HuH-7.5 (cell line): ENCODE data around the gene GP9.
"Not testable (repeated sequence)": the region's sequence is repeated elsewhere in the genome, so short reads cannot be mapped to it uniquely, and the experiment has no call there.

Experiments used
- DNase-seq: peaks from one replicate; pipeline ENCODE4 v3.0.0; 2011; ENCODE audit warnings: low spot score

GP9 gene

DNA sequence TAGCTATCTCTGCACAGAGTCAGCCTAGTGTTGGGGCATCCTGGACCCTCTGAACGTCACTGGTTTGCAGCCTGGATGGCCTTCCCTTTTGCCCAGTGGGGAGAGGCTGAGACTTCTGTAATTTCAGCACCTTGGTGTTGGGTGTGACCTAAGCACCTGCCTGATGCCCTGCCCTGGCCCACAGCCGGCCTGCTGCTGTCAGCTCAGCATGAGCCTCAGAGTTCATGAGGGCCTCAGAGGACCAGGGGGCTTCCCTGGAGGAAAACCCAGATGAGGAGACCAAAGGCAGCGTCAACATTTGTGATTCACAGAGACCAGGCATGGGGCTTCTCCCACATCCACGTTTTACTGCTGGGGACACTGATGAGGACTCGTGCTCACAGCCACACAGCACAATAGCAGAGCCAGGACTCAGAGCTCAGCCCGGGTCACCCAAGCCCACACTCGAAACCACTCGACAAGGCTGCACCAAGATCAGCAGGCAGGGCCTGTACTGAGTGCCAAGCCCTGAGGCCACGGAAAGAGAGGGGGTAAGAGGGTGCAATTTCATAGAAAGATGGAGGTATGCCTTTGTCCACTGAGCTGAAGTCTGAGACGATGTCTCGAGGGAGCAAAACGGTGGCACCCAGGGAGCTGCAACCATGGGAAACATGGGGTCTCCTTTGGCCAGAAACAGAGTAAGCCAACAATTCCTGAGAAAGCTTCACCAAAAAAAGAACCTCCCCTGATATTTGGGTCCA, 9.9 kb upstream of the GP9 start:
- DNase-seq: no peak

DNA sequence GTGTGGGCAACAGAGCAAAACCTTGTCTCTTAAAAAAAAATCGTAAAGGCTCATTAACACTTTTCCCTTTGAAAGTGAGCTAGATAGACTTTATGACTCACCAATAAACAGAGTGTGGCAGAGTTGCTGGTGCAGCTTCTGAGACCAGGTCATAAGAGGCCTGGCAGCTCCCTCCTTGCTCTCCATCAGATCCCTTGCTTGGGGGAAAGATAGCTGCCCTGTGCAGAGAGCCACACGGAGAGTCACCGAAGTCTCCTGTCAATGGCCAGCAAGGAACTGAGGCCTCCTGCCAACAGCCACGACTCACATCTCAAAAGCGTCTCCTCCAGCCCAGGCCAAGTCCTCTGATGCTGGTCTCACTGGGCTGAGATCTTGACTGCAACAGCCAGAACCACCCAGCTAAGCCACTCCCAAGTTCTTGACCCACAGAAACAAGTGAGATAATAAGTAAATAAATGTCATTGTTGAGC, 8.7 kb upstream of the GP9 start:
- no peak for DNase-seq

DNA sequence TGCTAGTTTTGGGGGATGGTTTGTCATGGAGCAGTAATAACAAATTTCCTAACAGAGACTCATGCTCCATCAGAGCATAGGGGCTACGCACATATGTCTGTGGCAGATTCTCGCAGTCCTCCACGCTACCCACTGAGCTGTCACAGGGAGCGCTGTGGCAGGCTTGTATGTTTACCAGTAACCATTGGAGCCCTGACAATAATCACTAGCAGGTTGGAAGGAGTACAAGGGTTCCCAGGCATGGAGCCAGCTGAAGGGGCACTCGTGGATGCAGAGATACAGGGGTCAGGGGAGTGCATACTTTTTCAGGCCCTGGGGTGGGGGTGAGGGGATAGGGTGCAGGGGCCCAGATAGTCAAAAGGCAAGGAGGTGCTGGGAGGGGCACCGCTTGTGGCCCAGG, 7.9 kb upstream of the GP9 start:
- DNase-seq: no peak

DNA sequence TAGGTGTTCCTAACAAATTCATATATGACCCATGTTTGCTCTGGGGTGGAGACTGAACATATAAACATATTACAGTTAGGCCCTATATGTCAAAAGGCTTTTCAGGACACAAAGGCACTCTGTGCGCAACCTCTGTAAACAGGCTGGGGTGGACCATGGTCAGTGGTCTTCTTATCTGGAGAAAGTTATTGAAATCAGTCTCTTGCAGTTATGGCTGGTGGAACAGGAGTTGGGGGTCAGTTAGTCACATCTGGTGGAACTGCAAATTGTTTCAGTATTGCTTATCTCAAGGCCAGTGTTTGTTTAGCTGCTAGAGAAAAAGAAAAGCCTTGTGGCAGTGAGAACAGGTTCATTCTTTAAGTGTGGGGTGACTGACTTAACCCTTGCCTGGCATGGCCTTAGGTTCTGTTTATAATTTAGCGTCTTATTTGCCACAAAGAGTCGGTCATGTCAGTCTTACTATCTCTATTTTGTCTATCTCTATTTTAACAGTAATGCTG, 5.9 kb upstream of the GP9 start:
- DNase-seq: peak; percentile 59

DNA sequence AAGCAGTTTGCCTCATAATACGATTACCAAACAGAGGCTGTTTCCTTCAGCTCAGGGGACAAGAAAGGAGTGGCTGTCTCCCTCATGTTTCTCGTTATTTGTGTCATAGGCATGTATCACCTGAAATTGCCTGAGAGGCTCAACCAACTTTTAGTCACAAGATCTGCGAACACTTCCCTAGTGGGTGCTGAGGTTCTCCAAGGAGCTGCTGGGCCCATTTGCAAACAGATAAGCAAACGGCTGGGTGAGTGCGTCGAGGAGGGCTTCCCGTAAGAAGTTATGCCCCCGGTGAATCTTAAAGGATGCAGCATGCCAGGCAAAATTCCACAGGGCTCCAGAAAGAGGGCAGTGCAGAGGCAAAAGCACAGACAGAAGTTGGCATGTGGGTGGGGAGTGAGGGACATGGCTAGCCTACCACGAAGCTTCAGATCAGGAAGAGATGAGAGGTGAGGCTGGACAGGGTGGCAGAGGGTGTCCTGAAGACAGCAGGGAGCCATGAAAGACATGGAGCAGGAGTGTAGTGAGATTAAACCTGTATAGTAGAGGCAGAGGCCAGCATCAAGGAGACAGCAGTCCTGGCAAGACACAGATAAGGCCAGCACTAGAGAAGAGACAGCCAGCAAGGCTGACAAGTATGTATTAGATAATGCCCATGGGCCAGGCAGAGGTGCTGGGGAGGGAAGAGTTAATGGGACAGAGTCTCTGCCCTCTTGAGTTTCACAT, 4.0 kb upstream of the GP9 start:
- no peak for DNase-seq

DNA sequence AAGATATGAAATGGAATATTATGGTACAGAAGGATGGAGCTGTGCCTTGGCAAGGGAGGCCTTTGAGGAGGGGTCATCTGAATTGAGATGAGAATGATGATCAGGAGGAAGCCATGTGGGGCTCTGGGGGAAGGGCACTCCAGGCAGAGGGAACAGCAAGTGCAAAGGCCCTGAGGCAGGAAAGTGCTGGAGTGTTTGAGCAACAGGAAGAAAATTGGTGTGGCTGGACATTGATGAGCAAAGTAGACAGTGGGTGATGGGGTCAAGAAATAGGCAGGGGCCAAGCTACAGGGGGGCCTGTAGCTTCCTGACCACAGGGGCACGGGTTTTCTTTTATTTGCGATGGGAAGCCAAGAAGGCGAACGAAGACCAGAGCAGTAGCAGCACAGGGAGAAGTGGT, 3.3 kb upstream of the GP9 start:
- DNase-seq: no peak

DNA sequence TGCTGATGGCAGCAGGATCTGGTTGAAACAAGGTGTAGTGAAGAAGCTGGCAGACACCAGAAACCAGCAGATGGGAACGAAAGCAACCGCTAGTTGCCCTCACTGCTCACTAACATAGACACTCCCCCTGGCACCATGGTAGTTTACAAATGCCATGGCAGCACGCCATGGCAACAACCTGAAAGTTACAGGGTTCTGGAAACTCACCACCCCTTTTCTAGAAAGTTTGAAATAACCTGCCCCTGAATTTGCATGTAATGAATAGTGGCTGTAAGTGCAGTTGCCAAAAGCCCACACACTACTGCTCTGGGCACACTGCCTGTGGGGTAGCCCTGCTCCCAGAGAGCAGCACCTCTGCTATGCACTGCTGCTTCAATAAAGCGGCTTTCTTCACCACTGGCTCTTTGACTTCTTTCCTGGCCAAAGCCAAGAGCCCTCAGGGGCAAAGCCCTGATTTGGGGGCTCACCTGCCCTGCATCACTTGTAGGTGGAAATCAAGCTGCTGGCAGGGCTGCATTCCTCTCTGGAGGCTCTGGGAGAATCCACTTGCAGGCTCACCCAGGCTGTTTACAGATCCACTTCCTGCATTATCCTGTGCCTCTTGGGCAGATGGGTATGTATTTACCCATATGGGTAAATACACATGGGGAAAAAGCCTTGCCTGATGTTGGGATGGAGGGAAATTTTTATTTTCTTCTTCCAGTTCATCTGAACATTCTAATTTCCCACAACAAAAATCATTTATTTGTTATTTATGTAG, 2.0 kb upstream of the GP9 start:
- DNase-seq: no peak

DNA sequence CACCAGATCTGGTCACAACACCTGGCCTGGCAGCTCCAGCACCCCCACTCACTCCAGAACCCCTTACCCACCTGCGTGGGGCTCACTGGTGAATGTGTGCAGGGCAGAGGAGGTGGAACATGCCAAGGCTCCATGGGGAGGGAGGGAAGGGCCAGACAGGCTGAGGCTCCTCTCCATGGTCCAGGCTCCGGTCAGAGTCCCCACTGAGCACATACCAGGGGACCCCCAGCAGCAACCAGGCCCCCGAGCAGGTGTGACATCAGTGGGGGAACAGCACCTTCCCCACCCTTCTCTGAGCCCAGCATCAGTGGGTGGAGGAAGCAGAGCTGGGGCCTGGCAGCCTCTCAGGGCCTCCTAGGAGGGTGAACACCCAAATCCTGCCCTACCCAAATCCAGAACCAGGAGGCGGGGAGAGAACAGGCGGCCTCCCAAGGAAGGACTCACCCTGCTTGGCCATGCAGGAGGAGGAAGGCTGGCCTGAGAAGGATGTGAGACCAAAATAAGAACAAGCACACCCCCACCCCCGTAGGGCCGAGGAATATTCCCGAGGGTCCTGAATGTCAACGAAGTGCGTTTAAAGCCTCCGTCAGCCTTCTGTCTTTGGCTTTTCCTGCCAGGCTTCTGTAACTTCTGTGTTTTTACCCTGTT, 1.1 kb upstream of the GP9 start:
- no peak for DNase-seq

DNA sequence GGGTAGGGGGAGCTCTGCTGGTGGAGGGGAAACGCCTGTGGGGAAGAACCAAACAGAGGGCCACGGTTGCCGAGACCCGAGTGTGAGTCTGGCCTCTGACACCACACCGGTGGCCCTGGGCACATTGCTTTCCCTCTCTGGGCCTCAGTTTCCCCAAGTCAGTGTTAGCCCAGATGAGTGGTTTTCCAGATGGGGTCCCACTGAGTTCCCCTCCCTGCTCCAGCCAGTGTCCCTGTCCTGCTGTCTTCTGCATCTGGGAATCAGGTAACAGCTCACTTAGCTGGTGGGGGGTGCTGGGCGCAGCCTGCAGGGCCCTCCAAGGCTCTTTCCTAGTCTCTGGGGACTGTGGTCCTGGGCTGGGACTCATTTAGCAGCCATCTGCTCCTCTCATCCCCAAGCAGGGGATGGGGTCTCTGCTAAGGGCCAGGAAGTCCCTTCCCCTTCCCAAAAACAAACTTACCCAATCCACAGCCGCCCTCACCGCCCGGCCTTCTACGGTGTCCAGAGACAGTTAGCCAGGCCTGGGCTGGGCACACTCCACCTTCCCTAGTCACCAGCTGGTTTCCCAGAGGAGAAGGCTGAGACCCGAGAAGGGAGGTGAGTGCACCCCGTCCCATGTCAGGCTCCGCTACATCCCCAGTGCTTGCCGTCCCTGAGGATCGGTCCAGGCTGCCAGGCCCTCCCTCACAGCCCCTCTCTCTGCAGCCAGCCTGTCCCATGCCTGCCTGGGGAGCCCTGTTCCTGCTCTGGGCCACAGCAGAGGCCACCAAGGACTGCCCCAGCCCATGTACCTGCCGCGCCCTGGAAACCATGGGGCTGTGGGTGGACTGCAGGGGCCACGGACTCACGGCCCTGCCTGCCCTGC, 676 bp downstream of the GP9 start:
- DNase-seq: no peak

DNA sequence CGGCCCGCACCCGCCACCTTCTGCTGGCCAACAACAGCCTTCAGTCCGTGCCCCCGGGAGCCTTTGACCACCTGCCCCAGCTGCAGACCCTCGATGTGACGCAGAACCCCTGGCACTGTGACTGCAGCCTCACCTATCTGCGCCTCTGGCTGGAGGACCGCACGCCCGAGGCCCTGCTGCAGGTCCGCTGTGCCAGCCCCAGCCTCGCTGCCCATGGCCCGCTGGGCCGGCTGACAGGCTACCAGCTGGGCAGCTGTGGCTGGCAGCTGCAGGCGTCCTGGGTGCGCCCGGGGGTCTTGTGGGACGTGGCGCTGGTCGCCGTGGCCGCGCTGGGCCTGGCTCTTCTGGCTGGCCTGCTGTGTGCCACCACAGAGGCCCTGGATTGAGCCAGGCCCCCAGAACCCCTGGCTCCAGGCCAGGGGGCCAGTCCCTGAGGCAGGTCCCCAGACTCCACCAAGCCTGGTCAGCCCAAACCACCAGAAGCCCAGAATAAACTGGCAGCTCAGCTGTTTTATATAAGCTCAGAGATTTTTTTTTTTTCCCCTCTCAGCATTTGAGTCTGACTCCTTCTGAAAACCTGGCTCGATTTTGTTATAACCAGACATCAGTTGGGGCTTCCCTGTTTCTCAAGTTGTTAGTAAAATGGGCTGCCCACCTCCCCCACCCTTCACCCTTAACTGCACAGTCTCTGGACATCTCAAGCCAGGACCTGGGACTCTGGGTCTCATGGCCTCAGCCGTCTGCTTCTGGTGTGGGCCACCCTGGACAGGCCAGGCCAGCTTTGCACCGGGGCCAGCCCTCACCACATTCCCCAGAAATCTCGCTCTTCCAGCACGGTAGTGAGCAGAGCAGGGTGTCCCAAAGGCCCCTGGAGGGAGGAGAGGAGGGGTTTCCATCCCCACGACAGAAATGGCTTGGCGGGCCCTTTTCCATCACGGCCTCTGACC, 1.6 kb downstream of the GP9 start:
- DNase-seq: no peak

DNA sequence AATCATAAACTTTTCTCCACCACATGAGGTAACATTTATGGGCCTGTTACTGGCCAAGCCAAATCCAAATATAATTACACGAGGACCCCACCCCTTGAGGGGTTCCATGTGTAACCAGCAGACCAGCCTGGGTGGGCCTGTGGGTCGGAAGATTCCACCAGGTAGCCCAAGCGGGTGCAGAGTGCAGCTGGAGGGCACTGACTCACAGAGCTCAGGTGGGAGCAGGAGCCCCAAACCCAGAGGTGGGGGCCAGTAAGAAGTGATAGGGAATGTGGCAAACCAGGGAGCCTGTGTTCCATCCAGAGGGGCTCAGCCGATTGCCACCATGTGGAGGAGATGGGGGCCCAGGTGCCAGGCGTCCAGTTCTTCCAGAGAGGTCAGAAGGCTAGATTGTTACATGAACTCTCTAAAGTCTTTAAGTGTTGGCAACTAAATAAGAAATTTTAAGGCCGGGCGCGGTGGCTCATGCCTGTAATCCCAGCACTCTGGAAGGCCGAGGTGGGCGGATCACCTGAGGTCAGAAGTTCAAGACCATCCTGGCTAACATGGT, 2.6 kb downstream of the GP9 start:
- DNase-seq: no peak

DNA sequence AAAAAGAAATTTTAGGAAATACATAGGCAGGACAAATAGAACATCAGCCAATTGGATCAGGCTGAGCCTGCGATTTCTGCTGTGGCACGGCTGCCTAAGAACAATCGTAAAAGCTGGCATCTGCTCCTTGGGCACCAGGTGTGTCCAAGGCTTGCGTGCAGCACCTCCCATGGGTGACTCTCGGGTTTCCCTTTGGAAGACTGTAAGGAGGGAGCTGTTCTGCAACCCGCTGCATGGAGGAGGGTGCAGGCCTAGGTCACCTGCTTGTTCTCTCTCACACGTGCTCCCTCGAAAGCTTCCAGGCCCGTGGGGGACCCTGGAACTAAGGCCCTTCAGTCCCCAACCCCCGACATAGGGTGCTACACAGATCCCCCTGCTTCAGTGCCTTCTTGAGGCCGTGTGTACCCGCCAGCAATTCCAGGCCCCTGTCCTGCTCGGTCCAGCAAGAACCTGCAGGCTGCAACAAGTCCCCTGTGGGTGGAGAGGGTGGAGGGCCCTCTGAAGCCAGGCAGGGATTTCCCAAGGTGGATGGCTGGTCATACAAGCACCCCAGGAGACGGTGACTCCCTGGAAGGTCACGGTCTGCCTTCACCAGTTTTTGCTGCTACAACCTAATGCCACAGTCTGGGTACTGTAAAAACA, 3.4 kb downstream of the GP9 start:
- DNase-seq: no peak

DNA sequence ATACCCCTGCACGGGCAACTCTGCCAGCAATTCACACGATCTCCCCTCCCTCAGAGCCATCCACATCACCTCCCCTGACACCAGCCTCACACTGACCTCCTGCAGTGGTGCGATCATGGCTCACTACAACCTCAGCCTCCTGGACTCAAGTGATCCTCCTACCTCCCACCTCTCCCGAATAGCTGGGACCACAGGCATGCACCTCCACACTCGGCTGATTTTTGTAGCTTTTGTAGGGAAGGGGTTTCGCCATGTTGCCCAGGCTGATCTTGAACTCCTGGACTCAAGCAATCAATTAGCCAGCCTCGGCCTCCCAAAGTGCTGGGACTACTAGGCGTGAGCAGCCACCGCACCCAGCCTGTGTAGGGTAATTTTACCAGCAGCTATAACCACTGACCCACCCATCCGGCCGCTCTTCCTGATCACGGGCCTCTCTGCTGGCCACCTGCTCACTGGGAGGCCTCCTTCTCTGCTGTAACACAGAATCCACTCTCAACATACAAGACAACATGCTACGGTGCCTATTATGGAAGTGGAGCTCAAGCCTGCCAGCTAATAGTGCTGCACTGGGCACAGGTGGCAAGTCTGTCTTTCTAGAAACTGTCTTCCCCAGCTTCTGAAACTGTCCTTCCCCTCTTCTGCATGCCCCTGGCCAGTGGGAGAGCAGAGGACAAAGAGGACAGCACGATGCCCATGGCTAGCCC, 4.6 kb downstream of the GP9 start:
- no peak for DNase-seq

DNA sequence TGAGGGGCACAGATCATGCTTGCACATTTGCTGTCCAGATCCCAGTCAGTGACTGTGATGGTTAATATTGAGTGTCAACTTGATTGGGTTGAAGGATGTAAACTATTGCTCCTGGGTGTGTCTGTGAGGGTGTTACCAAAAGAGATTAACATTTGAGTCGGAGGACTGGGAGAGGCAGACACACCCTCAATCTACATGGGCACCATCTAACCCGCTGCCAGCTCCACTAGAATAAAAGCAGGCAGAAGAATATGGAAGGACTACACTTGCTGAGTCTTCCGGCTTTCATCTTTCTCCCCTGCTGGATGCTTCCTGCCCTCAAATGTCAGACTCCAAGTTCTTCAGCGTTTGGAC, 5.1 kb downstream of the GP9 start:
- no peak for DNase-seq

DNA sequence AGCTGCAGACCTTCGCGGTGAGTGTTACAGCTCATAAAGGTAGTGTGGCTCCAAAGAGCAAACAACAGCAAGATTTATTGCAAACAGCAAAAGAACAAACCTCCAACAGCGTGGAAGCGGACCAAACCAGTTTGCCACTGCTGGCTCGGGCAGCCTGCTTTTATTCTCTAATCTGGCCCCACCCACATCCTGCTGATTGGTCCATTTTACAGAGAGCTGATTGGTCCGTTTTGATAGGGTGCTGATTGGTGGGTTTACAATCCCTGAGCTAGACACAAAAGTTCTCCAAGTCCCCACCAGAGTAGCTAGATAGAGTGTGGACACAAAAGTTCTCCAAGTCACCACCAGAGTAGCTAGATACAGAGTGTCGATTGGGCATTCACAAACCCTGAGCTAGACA, 7.1 kb downstream of the GP9 start:
- DNase-seq: not testable (repeated sequence)

DNA sequence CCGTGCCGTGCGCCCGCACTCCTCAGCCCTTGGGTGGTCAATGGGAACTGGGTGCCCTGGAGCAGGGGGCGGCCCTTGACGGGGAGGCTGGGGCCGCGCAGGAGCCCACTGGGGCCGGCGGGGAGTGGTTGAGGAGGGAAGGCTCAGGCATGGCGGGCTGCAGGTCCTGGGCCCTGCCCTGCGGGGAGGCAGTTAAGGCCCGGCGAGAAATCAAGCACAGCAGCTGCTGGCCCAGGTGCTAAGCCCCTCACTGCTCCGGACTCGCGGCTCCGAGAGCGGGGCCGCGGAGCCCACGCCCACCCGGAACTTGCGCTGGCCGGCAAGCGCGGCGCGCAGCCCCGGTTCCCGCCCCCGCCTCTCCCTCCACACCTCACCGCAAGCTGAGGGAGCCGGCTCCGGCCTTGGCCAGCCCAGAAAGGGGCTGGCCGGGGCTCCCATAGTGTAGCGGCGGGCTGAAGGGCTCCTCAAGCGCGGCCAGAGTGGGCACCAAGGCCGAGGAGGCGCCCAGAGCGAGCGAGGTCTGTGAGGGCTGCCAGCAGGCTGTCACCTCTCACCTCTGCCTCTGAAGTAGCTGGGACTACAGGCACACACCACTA, 7.8 kb downstream of the GP9 start:
- no peak for DNase-seq

DNA sequence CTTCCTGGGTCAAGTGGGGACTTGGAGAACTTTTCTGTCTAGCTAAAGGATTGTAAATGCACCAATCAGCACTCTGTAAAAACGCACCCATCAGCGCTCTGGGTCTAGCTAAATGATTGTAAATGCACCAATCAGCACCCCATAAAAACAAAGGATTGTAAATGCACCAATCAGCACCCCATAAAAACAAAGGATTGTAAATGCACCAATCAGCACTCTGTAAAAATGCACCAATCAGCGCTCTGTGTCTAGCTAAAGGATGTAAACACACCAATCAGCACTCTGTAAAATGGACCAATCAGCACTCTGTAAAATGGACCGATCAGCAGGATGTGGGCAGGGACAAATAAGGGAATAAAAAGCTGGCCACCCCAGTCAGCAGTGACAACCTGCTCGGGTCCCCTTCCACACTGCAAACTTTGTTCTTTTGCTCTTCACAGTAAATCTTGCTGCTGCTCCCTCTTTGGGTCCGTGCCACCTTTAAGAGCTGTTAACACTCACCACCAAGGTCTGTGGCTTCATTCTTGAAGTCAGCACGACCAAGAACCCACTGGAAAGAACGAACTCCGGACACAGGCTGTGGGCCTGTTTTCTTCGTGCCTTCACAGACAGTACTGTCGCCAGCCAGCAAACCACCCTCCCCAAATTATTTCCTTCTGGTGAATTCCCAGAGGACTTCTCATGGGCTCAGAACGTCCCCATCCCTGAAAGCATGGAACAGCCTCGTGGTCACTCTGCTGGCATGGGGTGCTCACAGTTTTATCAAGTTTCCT, 8.9 kb downstream of the GP9 start:
- DNase-seq: not testable (repeated sequence)
